ENCODE data around the gene LCTL. TPM values are rescaled to one million over a fixed set of nuclear protein-coding genes. Genes with fewer than 3 reads are reported as not detected.
A peak's percentile ranks its signal among the peaks of the same experiment; 100 is the strongest.

LCTL gene
- total RNA-seq, 2 experiments from 2014 or later = not detected

DNA sequence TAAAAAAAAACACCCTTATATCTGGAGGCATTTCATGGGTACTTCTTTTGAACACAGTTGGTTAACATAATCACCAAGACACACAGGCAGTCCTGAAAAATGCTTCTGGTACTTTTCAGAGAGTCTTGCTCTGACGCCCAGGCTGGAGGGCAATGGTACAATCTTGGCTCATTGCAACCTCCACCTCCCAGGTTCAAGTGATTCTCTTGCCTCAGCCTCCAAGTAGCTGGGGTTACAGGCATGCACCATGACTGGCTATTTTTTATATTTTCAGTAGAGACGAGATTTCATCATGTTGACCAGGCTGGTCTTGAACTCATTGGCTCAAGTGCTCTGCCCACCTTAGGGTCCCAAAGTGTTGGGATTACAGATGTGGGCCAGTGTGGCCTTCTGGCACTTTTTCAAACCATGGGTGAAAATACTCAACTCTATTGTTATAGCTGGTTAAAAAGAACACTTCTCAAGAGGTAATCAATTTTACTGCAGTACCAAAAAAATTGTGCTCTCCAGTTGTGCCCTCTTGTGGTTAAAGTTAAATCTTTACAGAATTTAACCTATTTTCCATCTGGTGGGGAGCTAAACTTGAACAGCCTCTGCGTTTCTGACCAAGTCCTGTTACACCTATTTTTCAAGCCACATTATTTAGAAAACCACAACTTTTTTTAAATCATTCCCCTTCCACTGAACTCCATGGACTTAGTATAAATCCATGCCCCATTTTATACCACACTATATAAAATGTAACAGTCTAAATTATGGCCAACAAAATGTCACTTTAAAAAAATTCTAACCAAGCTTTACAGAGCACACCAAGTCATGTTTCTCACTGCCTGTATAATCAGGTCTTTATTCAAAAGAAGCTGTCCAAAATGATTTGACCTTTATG lies 67.1 kb downstream of the LCTL start:
- DNase-seq = no peak
- POLR2A ChIA-PET = interaction anchor here (0.6 to 6.1 kb wide), 15 partner anchors 9 to 531 kb away, joined by 3 to 65 read pairs (median 5); partner anchors contain the start of genes DIS3L, MAP2K1 and TIPIN
- Mint-ChIP-seq H3K4me3 (peak overlapping the region; percentile 92), H3K27ac (peak overlapping the region; percentile 92), H3K36me3 (ENCODE audit: low read depth) (peaks cover 89% of the 10 kb centered on the region), H3K4me1 (ENCODE audit: low read depth) (peaks cover 62% of the 10 kb centered on the region), H3K9me3 (no peaks in the 10 kb centered on the region), H3K27me3 (no peaks in the 10 kb centered on the region)
- peak; percentile 54 for TF ChIP-seq CTCF (IDR thresholded peaks at IDR 0.05)
- intact Hi-C loops (cut with micrococcal nuclease) = loop anchor here (5.0 to 10.0 kb wide), 3 partner anchors 111 to 206 kb away; partner anchors contain the start of genes DIS3L, MAP2K1 and TIPIN
- CTCF ChIA-PET = interaction anchor here (0.7 to 5.1 kb wide), 23 partner anchors 8 to 449 kb away, joined by 3 to 65 read pairs (median 5); partner anchors contain the start of genes MAP2K1 and TIPIN
- ATAC-seq = no peak

Other genes starting within 250 kb of the LCTL start
- 10 to 100 TPM; 49.8 to 50.1 TPM for gene TIPIN, start 209.3 kb downstream of the LCTL start, total RNA-seq
- 100 to 1,000 TPM; 117 to 118 TPM for gene MAP2K1, start 179.1 kb downstream of the LCTL start, total RNA-seq
- 10 to 100 TPM; 27.7 to 31.4 TPM for gene SNAPC5, start 68.2 kb downstream of the LCTL start, total RNA-seq
- gene RPL4, start 61.1 kb downstream of the LCTL start, total RNA-seq = 1,000 to 10,000 TPM; 5,254 to 5,310 TPM
- gene ZWILCH, start 60.7 kb downstream of the LCTL start, total RNA-seq = 10 to 100 TPM; 29.9 to 30.2 TPM
- gene SMAD6, start 136.2 kb upstream of the LCTL start, total RNA-seq = under 1 TPM; 0.25 to 0.41 TPM

Data from activated CD8-positive, alpha-beta T cell treated with anti-CD3 and anti-CD28 coated beads for 36 hours (primary cell).